Measurements from ENCODE around the gene PRDM16.

Gene PRDM16

GRCh38 chr1:3461238-3461933, 392.4 kb downstream of the PRDM16 start:
- DNase-seq: no peak

DNA sequence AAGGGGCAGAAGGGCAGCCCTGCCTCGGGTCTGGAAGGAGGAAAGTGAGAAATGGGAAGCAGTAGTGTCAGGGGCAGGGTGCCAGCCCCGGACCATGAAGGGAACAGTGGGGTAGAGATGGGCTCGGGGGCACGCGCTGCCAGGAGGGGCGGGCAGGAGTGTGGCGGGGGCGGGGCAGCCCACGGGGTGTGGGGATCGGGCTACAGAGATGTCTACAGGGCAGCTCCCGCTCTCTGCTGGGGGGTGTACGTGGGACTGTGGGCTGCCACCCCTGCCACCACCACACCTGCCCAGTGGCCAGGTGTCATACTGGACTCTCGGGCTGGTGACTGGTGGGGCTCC, 392.9 kb downstream of the PRDM16 start:
- DNase-seq: no peak

DNA sequence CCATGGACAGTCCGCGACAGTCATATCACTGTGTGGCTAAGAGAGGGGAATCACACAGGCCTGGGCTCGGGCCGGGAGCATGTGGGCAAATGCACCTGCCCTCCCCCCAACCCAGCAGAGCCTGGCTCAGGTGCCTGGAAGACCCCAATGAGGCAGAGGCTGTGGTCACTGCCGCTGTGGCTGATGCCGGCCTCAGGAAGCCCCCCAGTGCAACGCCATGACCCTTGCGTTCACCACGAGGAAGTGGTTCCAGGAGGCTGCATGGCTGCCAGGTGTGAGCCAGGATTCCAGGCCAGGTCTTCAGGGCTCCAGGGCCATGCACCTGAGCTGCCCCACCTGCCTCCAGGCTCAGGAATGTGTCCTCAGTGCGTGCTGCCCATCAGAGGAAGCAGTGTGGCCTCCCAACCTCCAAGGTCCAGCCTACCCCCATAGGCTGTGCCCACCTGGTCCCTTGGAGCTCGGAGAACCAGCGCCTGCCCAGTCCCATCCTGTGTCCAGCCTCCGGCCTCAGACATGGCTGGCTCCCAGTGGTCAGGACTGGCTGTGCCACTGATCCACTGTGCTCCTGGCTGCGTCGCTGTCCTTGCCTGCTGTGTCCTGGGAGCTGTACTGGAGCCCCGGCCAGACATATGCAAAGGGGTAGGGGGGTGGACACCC, 393.5 kb downstream of the PRDM16 start:
- DNase-seq: no peak

GRCh38 chr1:3463013-3463385, 394.0 kb downstream of the PRDM16 start:
- DNase-seq: no peak

DNA sequence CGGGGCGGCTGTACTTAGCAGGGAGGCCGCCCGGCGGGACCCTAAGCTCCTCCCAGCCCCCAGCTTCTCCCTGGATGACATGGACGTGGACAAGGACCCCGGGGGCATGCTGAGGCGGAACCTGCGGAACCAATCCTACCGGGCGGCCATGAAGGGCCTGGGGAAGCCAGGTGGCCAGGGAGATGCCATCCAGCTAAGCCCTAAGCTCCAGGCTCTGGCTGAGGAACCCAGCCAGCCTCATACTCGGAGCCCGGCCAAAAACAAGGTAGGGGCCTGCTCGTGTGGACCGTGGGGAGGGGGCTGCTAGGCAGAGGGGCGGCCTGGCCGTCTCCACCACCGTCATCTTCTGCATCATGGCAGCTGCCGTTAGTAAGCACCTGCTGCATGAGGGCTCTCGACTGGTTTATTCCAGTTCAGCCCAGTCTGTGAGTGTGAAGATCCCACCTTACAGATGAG, 394.4 kb downstream of the PRDM16 start:
- DNase-seq: no peak

DNA sequence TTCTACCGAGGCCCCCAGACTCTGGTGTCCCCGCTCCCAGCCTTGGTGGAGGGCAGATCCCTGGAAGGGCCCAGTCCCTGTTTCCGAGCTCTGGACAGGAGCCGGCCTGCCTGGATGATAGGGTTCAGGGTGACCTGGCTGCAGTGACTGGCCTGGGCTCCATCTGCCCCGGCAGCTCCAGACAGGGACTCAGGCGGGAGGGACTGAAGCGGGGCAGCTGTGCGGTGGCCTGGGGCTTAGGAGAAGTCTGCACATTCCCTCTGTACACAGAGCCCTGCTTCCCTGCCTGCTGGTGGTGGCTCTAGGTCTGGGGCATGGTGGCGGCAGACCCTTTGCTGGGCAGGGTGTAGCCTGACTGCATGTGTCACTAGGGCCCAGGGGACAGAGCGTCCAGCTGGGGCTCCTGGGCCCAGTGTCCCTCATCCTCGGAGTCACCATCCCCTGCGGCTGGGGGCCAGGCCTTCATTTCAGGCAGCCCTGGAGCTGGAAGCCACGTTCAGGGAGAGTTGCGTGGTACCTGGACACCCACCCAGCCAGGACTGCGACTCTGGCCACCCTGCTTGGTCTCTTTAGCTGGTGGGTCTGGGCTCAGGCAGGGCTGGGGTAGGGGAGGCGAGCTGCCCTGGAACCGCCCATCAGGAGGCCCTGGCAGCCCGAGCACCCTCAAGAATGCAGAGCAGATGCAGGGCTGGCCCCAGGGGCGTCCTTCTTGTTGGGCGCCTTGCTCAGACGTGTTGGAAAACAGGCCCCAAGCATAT, 395.1 kb downstream of the PRDM16 start:
- no peak for DNase-seq

DNA sequence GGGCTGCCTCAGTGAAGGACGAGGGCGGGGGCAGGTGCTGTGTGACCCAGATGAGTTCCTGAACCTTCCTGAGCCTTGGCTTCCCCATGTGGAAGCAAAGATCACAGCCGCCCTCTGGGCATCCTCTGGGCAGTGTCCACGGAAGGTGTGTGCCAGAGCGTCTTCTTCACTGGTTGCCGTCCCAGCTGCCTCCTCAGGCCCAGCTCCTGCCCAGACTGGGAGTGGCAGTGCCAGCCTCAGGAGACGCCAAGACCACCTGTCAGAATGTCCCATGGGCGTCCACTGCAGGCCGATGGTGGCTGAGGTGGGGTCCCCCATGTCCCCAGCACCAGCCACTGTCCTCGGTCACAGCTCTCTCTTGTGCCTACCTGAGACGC, 395.6 kb downstream of the PRDM16 start:
- DNase-seq: no peak

GRCh38 chr1:3465091-3465934, 396.3 kb downstream of the PRDM16 start:
- no peak for DNase-seq

GRCh38 chr1:3465935-3466321, 396.9 kb downstream of the PRDM16 start:
- no peak for DNase-seq

DNA sequence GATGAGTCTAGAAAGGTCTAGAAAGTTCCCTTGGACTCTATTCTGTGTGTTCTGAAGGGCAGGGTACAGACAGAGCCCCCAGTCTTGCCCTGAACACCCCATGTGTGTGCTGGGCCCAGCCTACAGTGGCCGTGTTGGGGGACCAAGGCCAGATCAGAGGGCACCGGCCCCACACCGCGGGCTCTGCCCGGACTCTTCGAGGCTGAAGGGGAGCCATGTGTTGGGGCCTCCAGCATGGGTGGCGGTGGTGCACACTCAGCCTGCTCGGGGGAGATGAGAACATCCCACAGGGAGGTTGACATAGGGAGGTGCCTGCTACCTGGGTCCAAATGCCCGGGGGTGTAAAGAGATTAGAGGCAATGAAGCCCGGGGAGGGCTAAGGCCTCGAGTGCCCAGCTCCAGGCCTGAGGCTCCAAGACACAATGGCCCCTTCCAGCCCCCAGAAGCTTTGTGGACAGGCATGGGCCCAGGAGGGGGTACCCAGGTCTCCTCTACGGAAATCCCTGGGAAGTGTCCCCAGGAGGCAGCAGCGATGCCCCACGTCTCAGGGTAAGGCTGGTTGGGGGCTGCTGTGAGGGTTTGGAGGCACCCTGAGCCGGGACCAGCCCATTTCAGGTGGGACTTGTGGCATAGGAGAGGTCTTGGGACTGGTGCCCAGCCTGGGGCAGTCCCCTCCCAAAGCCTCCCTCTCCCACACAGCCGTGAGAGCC, 397.5 kb downstream of the PRDM16 start:
- no peak for DNase-seq

DNA sequence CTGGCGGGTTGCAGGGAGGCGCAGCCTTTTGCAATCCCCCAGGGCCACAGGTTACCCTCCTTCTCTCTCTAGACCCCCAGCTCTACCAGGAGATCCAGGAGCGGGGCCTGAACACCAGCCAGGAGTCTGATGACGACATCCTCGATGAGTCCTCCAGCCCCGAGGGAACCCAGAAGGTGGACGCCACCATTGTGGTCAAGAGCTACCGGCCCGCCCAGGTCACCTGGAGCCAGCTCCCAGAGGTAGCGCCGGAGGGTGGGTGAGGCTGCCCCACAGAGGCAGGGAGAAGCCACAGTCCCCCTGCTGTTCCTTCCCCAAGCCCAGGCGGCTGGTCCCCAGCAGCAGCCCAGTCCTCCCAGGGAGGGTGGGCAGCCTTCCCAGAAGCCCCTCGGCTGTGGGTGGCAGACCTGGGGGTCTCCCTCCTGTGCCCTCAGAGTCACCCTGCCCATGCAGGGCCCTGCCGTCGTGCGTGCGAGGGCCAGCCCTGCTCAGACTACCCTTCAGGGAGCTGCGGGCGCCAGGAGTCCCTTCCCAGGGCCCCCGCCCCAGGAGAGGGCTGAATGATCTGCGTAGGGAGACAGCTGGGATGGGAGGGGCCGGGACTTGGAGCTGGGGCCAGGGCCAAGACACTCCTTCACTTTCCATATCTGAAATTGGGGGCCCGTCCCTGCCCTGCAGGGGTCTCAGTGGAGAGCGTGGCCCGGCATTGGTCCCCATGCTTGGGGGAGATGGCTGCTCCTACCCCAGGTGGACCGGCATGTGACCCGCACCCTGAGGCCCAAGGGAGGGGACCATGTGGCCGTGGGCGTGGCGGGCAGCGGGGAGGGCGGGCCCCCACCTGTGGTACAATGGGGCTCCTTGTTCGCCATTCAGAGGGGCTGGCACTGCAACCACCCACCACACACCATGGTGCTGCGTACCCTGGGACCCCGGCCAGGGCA, 398.4 kb downstream of the PRDM16 start:
- DNase-seq: no peak

DNA sequence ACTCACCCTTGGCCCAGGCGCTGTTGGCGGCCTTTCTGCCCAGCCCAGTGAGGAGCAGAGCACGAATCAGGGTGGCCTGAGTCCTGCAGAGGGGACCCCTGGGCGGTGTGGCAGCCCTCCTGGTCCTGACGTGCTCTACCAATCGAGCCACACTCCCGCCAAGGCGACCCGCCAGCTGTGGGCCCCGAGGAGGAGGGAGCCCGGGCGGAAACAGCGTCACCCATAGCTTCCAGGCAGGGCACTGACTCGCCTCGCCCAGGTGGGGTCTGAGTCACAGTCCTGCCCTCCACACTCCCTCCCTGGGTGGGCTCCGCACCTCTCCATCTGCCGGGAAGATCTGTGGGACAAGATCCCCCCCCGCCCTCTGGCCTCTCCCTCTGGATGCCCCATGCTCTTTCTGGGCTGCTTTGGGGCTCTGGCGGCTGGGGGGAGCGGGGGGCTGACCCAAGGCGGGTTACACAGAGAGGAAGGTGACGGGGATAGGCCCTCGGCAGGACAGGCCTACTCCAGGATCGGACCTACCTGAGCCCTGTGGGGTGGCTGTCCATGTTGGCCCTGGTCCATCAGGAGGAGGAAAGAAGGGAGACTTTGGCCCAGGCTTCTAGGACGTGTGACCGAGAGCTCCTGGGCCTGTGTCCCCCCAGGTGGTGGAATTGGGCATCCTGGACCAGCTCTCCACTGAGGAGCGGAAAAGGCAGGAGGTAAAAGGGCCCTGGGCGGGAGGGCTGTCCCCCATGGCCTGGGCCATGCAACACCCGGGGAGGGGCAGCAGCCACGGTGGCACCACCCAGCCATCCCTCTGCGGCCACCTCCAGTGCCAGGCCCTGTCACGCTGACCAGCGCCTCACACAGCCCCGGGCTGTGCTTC, 399.5 kb downstream of the PRDM16 start:
- no peak for DNase-seq

DNA sequence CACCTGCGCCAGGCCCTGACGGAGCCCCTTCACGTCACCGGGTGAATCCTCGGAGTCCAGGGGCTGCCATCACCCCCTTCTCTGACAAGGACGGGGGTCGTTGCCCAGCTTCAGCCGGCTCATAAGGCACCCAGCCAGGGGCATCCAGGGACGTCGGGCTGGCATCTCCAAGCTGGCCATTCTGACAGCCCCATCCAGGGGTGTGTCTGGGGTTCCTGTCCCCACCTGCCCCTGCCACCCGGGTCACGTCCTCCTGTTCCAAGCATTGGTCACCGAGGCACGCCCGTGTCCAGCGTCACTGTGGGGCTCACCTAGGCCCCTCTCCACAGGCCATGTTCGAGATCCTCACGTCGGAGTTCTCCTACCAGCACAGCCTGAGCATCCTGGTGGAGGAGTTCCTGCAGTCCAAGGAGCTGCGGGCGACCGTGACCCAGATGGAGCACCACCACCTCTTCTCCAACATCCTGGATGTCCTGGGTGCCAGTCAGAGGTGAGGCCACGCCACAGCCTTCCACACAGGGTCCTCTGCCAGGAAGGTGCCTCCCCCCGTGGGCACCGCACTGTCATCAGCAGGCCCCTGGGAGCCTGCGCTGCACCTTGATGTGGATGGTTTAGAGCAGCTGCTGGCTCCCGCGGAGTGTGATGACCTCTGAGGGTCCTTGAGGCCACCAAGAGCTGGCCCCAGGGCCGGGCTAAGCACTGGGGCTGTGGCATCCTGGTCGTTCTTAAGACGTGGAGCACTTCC, 400.3 kb downstream of the PRDM16 start:
- DNase-seq: no peak

DNA sequence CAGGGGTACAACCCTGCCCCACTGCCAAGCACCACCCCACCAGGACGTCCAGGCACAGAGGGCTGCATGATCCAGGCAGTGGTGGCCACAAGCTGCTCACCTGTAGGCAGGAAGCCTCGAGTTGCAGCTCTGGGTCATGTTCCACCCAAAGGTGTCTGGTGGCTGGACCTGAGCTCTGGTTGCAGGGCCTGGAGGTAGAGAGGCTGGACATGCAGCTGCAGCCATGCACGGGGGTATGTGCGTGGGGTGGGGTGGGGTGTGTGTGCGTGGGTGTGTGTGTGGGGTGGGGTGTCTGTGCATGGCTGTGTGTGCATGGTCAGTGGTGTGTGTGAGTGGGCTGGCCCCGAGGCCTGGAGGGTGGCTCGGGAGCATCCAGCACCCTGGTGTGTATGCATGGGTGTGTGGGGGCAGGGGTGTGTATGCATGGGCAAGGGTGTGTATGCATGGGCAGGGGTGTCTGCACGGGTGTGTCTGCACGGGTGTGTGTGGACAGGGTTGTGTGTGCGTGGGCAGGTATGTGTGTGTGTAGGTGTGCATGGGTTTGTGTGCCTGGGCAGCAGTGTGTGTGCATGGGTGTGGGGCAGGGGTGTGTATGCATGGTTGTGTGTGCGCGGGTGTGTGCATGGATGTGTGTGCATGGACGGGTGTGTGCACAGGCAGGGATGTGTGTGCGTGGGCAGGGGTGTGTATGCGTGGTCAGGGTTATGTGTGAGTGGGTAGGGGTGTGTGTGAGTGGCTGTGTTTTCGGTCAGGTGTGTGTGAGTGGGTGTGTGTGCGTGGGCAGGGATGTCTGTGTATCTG, 401.0 kb downstream of the PRDM16 start:
- no peak for DNase-seq

- no peak for DNase-seq
Observed at GRCh38 chr1:3470650-3471355, 401.8 kb downstream of the PRDM16 start.

GRCh38 chr1:3471356-3472087, 402.5 kb downstream of the PRDM16 start:
- DNase-seq: no peak

- DNase-seq: no peak
Observed at GRCh38 chr1:3472088-3472850, 403.3 kb downstream of the PRDM16 start.

All from Kasumi-1 (cell line).